CD4-positive, alpha-beta T cell treated with Interleukin-2 at 100 ng/mL for 4 hours (primary cell): ENCODE data around the gene PPP1R3D.
"Not testable (repeated sequence)": the region's sequence is repeated elsewhere in the genome, so short reads cannot be mapped to it uniquely, and the experiment has no call there.

Experiments
- DNase-seq: peaks from one replicate; pipeline ENCODE4 v3.0.0-alpha.2; 2020; ENCODE audit warnings: low spot score

PPP1R3D gene, protein sequence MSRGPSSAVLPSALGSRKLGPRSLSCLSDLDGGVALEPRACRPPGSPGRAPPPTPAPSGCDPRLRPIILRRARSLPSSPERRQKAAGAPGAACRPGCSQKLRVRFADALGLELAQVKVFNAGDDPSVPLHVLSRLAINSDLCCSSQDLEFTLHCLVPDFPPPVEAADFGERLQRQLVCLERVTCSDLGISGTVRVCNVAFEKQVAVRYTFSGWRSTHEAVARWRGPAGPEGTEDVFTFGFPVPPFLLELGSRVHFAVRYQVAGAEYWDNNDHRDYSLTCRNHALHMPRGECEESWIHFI

DNA sequence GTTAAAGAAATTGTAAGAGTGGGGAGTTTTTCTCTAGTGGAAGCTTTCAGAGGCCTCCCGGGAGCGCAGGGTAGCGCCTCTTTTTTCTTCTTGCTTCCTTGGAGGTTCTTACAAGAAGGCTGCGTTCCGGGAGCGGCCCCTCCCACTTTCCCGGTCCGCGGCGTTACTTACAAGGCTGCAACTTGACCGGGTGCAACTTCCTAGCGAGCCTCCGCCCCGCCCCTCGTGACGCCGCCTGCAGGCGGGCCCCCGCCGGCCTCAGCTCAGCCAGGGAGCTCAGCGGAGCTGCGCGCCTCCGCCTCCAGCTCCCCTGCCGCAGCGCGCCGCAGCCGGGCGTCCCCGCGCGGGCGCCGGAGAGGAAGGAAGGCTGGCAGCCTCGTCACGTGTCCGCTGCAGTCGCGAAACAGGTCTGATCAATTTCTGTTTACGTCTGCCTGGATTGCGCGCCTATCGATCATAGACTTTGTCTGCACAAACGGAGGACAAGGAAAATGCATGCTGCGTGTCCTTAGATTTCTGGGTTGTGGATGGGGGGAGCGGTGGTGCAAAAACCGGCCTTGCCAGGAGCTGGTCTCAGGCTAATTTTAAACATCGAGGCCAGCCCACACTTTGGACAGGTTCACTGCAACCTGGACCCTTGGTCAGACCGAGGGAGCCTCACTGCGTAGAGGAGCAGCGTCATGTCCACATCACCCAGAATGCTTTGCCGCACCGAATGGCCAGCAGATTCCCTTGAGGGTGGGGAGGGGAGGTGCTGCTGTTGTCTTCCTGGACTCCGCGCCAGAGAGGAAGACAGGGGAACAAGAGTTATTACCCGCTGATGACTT lies at the start of gene PPP1R3D, which contains the start of gene FAM217B:
PPP1R3D (minus strand) TSS at position 177 of the 827 bp plus-strand sequence. CDS start 374 bp downstream, outside the sequence.
FAM217B (plus strand) TSS at position 261 of the 827 bp plus-strand sequence. CDS start 3,555 bp downstream, outside the sequence.
- peak; percentile 86 for DNase-seq

DNA sequence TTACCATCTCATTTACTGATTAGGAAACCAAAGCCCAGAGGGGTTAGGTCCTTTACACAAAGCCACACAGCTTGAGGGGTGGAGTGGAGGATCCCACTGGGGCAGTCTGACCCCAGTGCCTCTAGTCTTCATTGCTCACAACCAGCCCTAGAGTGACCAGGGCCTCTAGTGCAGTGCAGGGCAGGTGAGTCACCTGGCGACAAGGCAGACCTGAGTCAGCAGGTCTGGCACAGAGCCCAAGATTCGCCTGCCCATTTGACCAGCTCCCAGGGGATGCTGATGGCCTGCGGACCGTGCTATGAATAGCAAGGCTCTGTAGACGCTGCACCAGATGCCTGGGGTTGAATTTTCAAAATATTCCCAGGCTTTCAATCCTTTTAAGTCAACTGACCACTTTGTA lies 48.0 kb upstream of the PPP1R3D start:
- no peak for DNase-seq

DNA sequence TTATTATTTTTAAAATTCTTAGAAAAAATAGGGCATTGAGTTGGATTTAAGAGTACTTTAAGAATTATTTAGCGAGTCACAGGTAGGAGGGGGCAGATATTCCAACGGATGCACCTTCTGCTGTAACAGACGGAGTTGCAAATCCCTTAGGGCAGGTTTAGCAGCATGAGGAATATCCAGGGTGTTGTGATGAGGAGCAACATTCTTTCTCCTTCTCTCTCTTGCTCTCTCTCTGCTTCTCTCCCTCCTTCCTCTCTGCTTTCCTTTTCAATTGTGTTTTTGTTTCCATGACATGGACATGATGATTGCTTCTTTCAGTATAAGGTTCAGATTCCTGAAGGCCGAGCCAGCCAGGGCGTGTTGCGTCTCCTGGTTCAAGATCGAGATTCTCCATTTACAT lies 47.0 kb upstream of the PPP1R3D start:
- DNase-seq: no peak

DNA sequence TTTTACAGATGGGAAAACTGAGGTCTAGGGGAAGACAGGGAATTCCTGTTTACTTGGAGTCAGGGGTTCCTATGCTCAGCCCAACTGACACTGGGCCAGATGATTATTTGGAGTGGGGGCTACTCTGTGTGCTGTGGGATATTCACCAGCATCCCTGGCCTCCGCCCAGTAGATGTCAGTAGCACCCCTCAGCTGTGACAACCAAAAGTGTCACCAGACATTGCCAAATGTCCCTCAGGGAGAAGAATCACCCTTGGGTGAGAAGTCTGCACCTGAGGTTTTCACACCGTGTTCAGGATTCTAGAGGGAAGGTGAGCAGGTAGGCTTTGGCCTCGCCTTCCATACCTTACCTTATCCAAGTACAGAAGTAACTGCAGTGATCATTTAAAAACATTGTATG lies 45.8 kb upstream of the PPP1R3D start:
- DNase-seq: no peak

DNA sequence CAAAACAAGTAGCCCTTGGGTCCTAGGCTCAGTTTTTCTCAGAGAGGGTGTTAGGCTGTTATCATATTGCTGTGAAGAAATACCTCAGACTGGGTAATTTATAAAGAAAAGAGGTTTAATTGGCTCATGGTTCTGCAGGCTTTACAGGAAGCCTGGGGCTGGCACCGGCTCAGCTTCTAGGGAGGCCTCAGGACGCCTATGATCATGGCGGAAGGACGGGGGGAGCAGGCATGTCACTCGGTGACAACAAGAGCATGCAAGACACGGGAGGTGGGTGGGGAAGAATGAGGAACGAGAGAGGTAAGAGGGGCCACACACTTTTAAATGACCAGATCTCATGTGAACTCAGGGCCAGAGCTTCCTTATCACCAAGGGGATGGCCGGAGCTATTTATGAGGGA lies 45.1 kb upstream of the PPP1R3D start:
- DNase-seq: no peak

DNA sequence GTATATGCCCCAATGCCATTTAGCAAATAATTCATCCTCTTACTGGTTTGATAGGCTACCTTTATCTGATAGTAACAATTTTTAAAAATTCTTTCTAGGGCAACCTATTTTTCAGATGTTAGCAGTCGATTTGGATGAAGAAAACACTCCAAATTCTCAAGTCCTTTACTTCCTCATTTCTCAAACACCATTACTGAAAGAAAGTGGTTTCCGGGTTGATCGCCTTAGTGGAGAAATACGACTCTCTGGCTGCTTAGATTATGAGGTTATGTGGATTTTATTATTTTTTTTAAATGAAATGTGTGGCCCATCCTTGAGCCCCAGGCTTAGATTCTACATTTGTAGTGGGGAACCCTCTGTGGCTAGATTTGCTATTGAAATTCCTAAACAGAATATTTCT lies 44.4 kb upstream of the PPP1R3D start:
- no peak for DNase-seq

DNA sequence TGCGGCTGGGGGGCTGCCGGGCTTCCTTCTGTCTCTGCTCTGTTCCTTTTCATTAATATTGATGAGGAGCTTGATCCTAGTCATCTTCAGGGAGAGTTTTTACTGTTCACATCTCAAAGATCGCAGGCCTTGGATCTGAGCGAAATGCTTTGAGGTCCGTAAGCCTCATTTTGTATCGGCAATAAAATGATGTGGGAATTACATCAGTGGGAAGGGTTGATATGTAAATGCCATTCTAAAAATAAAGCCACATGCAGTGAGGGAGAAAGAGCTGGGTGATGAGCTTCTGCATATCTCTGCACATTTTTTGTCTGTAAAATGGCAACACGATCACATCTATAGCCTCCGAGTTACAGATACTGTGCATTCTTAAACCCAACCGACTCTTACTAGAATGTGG lies 43.0 kb upstream of the PPP1R3D start:
- DNase-seq: no peak

DNA sequence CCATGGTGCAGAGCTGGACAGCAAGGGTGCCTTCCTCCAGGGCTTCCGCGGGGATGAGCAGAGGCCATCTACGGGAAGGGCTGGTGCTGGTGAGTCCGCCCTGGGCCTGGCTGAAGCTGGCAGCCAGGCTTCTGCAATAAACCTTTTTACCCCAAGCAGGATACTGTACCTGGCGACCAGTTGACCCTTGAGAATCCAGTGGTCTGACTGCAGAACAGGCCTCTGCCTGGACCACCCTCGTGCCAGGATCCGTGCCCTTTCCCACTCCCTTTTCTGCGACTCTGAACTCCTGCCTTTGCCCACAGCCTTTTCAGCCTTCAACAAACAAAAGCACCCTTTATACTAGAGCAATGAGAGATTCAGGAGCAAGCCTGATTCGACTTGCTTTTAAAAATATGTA lies 37.0 kb upstream of the PPP1R3D start:
- no peak for DNase-seq

DNA sequence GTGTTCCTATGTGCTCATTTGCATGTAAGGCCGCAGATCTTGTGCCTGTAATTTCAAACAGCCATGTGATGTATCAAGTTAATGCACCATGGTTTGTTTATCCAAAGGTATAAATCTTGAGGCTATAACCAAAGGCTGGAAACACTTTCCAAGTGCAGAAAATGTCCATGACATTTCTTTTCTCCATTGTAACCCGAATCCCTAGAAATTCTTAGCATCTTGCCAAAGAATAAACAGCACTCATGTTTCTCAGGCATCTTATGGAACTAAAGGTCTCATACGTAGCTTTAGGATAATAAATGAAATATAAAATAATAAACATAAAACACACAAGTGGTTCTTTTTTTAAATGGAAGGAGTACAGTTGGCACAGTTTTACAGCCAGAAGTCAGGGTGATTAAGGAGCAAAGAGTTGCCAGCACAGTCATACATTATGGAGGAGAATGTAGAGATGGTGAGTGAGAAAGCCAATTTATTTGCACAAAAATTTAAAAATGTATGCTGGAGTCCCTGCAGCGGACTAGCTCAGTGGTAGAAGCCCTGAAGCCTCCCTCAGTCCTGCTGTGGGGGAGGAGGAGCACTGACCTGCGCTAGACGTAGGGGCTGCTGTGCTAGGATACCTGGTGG lies 36.2 kb upstream of the PPP1R3D start:
- DNase-seq: no peak

DNA sequence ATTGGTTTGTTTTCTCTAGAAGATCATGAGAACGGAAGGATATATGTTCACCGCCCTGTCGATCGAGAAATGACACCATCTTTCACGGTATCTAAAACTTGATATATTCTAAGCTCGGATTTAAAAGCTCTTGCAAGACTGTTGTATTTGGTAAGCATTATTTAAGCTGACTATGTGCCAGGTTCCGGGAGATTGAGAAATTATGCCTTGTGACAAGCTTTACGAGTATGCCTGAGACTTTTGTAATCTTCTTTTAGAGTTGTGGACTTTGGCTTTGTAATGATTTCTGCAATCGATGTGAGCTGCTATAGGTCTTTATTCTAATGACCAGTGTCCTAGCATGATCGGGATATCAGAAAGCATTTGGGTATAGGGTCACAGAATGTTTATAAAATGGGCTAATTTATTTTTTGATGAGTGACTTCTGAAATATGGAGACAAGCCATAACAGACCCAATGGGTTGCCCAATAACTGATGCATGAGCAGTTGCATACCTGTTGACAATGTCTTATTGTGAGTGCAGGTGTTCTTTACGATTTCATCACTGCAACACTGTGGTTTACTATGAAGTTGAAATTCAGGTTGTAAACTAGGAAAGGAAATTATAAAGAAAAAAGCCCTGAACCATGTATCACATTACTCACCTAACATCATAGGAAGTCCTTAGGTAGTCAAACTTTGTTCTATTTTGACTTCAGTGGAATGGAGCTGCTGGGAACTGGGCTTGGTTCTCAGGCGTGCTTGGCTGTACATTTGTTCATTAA lies 32.1 kb upstream of the PPP1R3D start:
- DNase-seq: no peak

DNA sequence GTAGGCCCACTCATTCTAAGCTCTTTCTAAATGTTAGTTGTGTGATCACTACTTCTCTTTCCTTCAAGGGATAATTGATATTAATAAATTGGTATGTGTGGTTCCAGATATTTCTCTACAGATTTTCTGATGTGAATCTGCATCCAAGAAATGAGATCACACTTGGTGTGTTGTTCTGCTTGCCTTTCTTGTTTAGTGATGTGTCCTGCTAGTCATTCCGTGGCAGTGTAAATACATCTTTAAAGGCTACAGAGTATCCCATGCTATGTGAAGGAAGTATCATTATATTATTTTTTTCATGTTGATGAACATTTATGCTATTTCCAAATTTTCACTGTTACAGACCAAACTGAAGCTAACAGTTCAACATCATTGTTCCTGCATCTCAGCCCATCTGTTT lies 31.3 kb upstream of the PPP1R3D start:
- DNase-seq: no peak

DNA sequence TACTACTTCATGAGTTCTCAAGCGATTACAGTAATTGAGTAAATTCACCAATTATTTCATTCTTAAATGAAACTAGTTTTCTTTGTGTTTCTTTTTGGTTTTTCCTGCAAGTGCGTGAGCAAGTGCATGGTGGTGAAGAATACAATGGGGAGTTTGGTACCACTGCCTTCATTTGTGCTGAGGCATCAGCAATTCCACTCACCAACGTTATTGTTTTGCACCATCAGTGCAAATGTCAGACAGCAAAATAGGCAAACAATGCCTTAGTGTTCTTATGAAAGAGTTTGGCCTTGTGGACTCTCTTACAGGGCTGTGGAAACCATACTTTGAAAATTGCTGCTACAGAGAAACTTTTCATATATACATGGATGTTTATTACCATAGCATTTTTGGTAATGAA lies 26.3 kb upstream of the PPP1R3D start:
- DNase-seq: no peak

DNA sequence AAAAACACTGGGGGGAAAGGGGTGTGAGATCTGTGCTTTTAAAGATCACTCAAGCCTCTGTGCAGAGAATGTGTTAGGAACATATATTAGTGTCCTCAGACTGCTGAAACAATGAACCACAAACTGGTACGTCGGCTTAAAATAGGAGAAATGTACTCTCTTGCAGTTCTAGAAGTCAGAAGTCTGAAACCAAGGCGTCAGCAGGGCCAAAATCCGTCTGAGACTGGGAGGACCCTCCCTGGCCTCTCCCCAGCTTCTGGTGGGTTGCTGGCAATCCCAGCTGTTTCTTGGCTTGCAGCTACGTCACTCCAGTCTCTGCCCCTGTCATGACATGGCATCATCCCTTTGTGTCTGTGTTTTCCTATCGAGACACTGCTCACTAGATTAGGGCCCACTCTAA lies 22.1 kb upstream of the PPP1R3D start:
- no peak for DNase-seq

DNA sequence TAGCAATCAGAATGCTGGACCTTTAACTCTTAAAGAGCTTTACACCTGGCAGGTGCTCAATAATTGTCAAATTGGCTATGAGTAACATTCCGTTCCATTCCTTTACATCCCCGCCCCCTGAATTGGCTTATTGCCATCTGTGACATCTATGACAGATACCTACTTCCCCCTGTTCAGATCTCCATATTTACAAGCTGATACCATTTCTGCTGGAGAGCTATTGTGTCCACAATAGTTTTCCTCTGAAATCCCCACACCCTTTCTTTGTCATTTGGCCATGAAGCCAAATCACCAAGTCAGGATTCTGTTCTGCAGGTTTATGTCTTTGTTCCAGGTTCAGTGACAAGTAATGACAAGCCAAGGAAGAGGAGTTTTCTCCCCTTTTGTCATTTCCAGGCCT lies 21.3 kb upstream of the PPP1R3D start:
- no peak for DNase-seq

DNA sequence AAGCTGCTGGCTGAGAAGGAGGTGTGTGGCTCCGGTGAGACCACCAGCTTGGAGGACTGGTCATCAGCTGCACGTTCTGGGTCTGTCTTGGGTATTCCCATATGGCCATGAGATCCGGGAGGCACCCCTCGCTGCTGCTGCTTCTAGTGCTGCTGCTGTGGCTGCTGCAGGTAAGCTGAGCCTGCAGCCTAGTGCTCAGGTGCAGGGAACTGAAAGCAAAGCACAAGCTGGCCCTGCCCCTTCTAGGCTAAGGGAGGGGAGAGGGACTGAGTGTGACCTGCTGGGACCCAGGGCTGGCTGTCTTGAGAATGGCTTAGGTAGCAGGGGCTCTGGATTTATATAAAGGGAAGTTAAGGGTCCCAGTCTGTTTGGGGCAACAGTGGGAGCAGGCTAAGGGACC lies 18.5 kb upstream of the PPP1R3D start:
- no peak for DNase-seq

DNA sequence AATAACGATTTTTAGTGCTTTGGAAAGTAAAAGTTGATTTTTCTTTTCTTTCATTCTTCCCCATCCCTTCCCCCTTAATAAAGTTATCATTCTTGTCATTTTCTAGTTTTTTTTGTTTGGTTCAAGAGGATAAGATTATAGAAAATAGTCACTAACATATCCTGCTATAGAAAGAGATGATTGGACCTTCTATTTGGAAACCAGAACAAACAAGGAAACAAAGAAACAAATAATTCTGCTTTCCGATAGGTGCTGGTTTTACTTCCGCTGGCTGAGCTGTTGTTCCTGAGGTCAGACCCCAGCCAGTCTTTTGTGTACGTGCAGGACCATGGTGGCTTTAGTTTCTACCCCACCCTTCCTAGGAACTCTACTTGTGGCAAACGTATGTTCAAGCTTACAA lies 18.0 kb upstream of the PPP1R3D start, which contains the start of gene CDH26:
CDH26 (plus strand) TSS at position 301 of the 400 bp plus-strand sequence. CDS start 304 bp downstream, outside the sequence.
- DNase-seq: no peak

DNA sequence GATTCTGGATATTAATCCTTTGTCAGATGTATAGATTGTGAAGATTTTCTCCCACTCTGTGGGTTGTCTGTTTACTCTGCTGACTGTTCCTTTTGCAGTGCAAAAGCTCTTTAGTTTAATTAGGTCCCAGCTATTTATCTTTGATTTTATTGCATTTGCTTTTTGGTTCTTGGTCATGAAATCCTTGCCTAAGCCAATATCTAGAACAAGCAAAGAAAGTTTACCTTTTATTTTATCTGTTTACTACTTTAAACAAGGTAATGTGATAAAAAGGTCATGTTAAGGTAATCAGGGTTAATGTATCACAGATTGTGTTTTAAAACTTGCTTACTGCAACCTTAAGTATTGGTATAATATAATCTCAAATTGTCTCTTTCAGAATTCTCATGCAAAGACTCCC lies 17.5 kb upstream of the PPP1R3D start:
- DNase-seq: not testable (repeated sequence)

DNA sequence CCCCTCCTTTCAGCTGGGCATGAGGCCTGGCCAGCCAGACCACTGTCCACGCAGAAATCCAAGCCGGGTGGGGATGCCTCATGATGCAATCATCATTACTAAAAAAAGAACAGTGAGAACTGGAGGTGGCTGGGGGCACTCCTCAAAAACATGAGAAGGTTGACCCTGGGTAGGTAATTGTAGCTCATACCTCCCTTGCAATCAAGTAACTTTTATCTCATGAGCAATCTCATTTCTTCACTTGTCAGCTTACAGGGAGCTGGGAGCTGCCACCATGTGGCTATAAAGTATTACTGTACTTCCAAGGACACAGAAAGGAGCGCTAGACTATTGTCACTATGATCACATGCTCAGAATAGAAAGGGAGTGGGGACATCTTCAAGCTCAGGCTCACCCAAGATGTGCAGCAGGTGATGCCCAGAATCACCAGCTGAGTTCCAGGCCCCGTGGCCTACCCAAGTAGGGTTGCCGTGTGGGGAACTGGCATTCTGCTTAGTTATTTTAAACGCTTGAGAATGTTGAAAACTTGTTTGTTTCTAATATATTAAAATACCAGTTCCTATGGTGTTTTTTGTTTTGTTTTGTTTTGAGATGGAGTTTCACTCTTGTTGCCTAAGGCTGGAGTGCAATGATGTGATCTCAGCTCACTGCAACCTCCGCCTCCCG lies 15.2 kb upstream of the PPP1R3D start:
- DNase-seq: no peak

DNA sequence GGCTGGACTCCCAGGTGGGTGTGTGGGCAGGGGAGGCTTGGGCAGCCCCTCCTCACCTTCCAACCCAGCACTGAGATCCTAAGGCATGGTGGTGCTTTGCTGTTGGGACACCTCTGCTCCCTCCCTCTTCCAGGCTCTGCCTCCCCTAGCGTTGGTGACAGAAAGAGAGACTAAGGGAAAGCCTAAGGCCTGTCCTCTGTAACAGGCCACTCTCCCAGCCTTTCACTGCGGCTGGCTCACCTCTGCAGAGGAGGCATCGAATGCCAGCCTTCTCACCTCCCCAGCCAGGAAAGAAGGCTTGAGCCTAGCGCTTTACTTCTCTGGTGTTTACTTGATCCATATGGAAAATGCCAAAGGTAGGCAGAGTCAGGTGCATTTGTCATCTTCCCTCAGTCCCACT lies 14.6 kb upstream of the PPP1R3D start:
- no peak for DNase-seq

DNA sequence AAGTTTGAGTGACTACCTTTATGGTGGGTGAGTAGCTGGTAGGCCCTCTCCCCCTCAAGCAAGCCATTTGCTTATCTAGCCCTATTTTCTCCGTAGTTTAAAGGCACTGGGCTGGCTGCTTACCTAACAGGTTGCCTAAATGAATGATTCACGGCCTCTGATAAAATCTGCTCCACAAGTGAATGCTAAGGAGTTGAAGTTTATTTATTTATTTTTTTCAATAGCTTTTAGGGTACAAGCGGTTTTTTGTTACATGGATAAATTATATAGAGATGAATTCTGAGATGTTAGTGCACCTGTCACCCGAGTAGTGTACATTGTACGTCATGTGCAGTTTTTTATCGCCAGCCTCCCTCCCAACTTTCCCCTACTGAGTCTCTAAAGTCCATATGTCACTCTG lies 9.8 kb upstream of the PPP1R3D start:
- no peak for DNase-seq
